ENCODE measurements around the gene EYA2.

DNA sequence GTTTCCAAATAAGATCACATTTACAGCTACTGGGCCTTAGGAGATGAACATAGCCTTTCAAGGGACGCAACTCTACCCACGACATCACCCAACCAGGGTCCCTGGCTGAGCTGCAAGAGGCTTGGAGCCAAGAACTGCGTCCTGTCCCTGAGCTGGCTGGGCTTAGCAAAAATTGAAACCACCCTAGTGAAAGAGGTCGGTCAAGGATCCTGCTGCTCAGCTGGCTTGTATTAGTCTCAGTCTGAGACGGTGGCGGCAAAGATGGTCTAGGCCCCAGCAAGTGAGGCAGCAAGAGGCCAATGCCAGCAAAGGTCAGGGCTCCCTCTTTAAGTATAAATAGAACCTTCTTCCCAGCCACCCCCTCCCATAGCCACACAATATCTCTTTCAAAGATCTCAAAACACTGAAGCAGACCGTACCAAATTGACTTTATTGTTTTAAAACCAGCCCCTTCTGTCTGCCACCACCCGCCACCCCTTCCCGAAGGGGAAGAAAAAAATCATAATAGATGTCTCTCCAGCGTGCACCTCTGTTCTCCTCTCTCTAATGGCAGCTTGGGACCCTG lies 140.5 kb downstream of the EYA2 start:
- TF ChIP-seq, protein P1, sequence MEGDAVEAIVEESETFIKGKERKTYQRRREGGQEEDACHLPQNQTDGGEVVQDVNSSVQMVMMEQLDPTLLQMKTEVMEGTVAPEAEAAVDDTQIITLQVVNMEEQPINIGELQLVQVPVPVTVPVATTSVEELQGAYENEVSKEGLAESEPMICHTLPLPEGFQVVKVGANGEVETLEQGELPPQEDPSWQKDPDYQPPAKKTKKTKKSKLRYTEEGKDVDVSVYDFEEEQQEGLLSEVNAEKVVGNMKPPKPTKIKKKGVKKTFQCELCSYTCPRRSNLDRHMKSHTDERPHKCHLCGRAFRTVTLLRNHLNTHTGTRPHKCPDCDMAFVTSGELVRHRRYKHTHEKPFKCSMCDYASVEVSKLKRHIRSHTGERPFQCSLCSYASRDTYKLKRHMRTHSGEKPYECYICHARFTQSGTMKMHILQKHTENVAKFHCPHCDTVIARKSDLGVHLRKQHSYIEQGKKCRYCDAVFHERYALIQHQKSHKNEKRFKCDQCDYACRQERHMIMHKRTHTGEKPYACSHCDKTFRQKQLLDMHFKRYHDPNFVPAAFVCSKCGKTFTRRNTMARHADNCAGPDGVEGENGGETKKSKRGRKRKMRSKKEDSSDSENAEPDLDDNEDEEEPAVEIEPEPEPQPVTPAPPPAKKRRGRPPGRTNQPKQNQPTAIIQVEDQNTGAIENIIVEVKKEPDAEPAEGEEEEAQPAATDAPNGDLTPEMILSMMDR (IDR thresholded peaks at IDR 0.05): no peak
- no peak for TF ChIP-seq POLR2A (IDR thresholded peaks at IDR 0.05)
